HG02943 (cell line): ENCODE measurements around the gene TAGLN.
"Not testable (repeated sequence)": the region's sequence is repeated elsewhere in the genome, so short reads cannot be mapped to it uniquely, and the experiment has no call there.

ENCODE experiments used
- ATAC-seq: cut with Tn5 transposase; IDR thresholded peaks from one replicate; pipeline ENCODE4 v1.9.1; 2021; ENCODE audit warnings: mild to moderate bottlenecking, low read depth, moderate library complexity; ENCODE audit not compliant: unreplicated experiment

Gene TAGLN

GRCh38 chr11:117180661-117181585 is 18.2 kb upstream of the TAGLN start:
- no peak for ATAC-seq

- ATAC-seq: no peak
Measured at GRCh38 chr11:117181586-117182550, 17.3 kb upstream of the TAGLN start.

DNA sequence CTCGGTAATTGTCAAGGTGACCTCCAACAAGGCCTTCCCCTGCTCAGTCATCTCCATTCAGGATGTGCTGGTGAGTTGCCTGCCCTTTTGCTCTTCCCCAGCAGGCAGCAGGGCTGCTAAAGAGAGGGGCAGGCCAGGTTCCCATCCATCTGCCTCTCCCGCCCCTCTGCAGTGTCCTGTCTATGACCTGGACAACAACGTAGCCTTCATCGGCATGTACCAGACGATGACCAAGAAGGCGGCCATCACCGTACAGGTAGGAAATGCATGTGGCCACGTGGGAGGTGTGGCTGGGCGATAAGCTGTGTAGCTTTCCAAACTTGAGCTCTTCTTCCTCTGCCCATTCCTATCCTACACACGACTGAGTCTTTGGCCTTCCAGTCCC is 16.6 kb upstream of the TAGLN start:
- ATAC-seq: no peak

GRCh38 chr11:117183178-117183577 is 16.0 kb upstream of the TAGLN start:
- ATAC-seq: not testable (repeated sequence)

- no peak for ATAC-seq
Measured at GRCh38 chr11:117183724-117184349, 15.3 kb upstream of the TAGLN start.

DNA sequence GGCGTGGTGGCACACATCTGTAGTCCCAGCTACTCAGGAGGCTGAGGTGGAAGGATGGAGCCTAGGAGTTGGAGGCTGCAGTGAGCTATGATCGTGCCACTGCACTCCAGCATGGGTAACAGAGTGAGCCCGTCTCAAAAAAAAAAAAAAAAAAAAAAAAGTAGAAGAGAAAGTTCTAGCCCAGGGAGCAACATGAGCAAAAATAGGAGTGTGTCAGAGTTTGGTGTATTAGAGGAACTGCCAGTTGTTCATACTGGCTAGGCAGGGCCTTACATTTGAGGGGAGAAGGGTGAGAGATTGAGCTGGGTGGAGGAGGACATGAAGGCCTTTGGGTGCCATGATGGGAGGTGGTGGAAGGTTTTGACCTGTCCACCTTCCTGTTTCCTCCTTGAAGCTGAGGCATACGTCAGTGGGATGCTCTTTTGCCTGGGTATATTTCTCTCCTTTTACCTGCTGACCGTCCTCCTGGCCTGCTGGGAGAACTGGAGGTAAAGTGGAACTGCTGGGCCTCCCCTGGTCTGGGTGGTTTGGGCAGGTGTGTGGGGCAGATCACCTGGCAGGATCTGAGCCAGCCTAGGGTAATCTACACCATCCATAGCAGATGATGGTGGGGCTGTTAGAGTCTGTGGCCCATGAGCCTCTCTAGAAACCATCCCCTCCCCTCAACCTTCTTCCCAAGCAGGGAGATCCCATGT is 13.3 kb upstream of the TAGLN start:
- ATAC-seq: no peak

- no peak for ATAC-seq
Measured at GRCh38 chr11:117186431-117186761, 12.8 kb upstream of the TAGLN start.

GRCh38 chr11:117187007-117187406 is 12.2 kb upstream of the TAGLN start:
- ATAC-seq: no peak

DNA sequence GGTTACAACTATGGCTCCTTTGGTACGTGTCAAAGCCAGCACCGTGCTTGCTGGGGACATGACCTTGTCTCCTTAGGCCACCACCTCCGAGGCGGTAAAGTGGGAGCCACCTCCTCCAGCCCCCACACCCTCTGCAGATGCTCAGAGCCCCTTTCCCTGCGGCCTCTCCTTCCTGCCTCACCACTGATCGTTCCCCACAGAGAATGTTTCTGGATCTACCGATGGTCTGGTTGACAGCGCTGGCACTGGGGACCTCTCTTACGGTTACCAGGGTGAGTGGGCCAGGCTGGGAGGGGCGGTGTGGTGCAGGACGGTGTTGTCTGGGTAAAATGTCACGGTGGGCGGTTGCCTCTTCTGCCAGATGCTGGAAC is 11.8 kb upstream of the TAGLN start:
- no peak for ATAC-seq

GRCh38 chr11:117187799-117188481 is 11.2 kb upstream of the TAGLN start:
- no peak for ATAC-seq

DNA sequence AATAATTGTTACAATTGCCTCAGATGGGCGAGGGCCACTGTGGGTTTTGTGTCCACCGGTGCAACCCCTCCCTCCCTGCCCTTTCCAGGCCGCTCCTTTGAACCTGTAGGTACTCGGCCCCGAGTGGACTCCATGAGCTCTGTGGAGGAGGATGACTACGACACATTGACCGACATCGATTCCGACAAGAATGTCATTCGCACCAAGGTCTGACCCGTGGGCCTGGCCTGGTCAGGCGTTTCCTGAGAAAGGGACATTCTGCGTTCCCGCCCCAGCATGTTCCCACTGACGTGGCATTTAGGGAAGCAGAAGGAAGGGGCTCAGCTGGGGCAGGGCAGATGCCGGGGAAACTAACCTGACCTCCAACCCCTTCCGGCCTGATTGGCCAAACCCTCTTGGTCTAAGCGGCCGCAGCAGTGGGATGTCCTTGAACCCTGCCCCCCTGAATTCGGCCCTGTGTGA is 10.5 kb upstream of the TAGLN start:
- ATAC-seq: no peak

DNA sequence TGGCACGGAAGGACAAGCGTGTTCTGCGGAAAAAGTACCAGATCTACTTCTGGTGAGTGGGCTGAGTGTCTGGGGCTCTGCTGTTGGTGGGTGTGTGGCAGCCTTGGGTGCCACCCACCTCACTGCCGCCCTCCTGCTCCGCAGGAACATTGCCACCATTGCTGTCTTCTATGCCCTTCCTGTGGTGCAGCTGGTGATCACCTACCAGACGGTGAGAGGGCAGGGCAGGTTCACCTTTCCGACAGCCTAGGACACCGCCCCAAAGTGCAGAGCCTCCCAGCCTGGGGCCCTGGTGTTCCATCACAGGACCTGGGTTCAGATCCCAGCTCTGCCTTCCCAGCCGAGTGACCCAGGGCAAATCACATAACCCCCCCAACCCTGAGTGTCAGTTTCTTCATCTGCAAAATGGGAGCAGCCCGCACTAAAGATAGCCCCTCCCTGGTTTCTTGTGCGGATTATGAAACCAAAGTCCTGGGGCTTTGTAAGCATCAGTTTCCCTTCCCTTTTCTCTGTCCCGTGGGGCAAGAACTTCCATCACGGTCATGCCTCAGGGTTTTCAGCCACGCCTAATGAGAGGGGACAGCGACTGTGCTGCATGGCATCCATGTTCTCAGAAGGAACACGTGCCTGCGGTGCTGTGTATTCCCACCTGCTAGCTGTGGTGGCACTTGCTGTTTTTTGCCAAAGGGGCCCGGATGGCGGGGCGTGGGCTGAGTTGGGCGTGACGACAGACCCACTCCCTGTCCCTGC is 9.8 kb upstream of the TAGLN start:
- no peak for ATAC-seq

GRCh38 chr11:117189941-117190544 is 9.1 kb upstream of the TAGLN start:
- ATAC-seq: no peak

DNA sequence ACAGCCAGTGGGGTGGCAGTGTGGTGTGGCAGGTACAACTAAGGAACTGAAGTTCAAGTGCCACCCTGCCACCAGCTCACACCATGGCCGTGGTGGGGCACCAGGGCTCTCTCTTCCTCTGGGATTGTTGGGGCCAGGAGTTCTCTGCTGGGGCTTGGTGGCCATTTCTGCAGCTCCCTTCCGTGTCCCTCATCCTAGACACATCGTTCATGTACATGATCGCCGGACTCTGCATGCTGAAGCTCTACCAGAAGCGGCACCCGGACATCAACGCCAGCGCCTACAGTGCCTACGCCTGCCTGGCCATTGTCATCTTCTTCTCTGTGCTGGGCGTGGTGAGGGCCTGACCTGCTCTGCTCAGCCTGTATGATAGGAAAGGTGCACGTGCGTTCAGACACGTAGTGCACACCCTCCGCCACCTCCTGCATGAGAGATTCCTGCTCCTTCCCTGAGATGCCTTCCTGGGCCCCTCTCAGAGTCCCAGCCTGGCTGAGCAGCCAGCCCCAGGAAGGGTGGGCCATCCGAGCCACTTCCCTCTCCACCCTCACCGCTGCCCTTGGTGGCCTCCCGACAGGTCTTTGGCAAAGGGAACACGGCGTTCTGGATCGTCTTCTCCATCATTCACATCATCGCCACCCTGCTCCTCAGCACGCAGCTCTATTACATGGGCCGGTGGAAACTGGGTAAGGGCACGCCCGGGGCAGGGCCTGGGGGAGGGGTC is 7.3 kb upstream of the TAGLN start:
- ATAC-seq: no peak

DNA sequence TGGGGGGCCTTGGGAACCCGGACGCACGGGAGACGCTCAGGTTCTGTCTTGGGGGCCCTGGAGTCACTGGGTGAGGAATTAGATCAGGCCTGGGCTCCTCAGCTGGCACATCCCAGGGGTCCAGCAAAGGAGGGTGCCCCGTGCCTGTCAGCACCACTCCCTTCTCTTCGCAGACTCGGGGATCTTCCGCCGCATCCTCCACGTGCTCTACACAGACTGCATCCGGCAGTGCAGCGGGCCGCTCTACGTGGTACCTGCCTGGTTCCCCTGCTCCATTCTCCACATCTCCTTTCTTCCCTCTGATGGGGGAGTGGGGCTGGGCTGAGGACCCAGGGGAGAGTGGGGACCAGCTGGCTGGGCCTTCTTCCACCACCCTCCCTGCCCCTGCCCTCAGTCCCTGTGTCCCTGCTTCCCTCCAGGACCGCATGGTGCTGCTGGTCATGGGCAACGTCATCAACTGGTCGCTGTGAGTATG is 6.7 kb upstream of the TAGLN start:
- no peak for ATAC-seq

DNA sequence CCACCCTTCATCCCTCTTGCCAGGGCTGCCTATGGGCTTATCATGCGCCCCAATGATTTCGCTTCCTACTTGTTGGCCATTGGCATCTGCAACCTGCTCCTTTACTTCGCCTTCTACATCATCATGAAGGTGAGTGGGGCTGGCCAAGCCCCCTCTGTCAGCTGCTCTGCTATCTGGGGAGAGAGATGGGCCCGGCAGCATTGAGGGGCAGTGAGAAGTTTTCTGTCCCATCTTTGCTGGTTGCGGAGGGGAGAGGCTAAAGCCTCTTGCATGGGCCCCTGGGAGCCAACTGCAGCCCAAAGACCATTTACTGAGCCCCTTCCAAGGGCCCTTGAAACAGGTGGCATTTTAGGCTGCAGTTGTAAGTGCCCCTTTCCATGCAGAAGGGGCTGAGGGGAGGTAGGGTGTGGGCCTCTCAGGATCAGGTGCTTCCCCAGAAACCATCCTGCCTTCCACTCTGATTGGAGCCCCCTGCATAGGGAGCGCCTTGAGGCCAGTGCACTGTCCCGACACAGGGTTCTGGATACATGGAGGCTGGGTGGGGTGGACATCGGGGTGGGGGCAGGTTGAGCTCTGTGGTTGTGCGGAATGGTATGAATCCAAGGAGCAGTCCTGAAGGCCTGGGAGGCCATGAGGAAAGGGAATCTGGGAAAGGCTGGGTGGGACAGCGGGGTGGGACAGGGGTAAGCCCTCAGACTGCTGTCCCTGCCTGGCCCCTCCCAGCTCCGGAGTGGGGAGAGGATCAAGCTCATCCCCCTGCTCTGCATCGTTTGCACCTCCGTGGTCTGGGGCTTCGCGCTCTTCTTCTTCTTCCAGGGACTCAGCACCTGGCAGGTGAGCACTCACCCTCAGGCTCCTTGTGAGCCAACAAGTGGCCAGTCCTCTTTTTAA is 5.8 kb upstream of the TAGLN start:
- no peak for ATAC-seq

GRCh38 chr11:117194267-117194666 is 4.9 kb upstream of the TAGLN start:
- no peak for ATAC-seq
